Smooth muscle cell (in vitro differentiated cells): ENCODE results near the gene ARX. TPM values are rescaled to one million over a fixed set of nuclear protein-coding genes. Genes with fewer than 3 reads are reported as not detected.

ENCODE experiments used
- DNase-seq: peaks from one replicate; lab custom pipeline; 2025; ENCODE audit not compliant: unreplicated experiment; lab: John Stamatoyannopoulos, UW
- H2AFZ ChIP-seq: fragments of 200-600 bp; sonication (generic); 2 replicates; pipeline ENCODE4 v1.6.0; 2016; ENCODE audit warnings: antibody characterized with exemption, low read depth, mild to moderate bottlenecking
- H3F3A ChIP-seq: fragments of 200-600 bp; sonication (generic); 2 replicates; pipeline ENCODE4 v1.6.0; 2017; ENCODE audit warnings: antibody characterized with exemption, low read depth
- H3K27ac ChIP-seq: fragments of 200-600 bp; sonication (generic); 2 replicates; pipeline ENCODE4 v1.5.1; 2016; ENCODE audit warnings: low read depth, mild to moderate bottlenecking
- H3K27me3 ChIP-seq: fragments of 200-600 bp; sonication (generic); 2 replicates; pipeline ENCODE4 v1.6.1; 2016; ENCODE audit warnings: low read depth, mild to moderate bottlenecking
- H3K36me3 ChIP-seq: fragments of 200-600 bp; sonication (generic); 2 replicates; pipeline ENCODE4 v1.5.1; 2016; ENCODE audit warnings: low read depth
- H3K4me1 ChIP-seq: fragments of 200-600 bp; sonication (generic); 2 replicates; pipeline ENCODE4 v1.5.1; 2016; ENCODE audit warnings: low read depth
- H3K4me2 ChIP-seq: fragments of 200-600 bp; sonication (generic); 2 replicates; pipeline ENCODE4 v1.6.0; 2016; ENCODE audit warnings: mild to moderate bottlenecking
- H3K4me3 ChIP-seq: fragments of 200-600 bp; sonication (generic); 2 replicates; pipeline ENCODE4 v1.5.1; 2016; ENCODE audit warnings: mild to moderate bottlenecking
- H3K79me2 ChIP-seq: fragments of 200-600 bp; sonication (generic); 2 replicates; pipeline ENCODE4 v1.6.0; 2016; ENCODE audit warnings: low read depth, mild to moderate bottlenecking
- H3K9ac ChIP-seq: fragments of 200-600 bp; sonication (generic); 2 replicates; pipeline ENCODE4 v1.6.0; 2016; ENCODE audit warnings: low read depth
- H3K9me3 ChIP-seq: fragments of 200-600 bp; sonication (generic); replicated peaks from 2 replicates; pipeline ENCODE4 v1.5.1; 2016; ENCODE audit warnings: low read depth
- H4K20me1 ChIP-seq: fragments of 200-600 bp; sonication (generic); 2 replicates; pipeline ENCODE4 v1.6.0; 2016; ENCODE audit warnings: low read depth
- CTCF ChIP-seq: fragments of 200-600 bp; sonication (generic); IDR thresholded peaks from 2 replicates; pipeline ENCODE4 v1.5.1; 2017; ENCODE audit warnings: borderline replicate concordance, mild to moderate bottlenecking, antibody characterized with exemption; ENCODE audit not compliant: insufficient read depth, poor library complexity, severe bottlenecking
- WGBS: methylation state at CpG from one replicate; pipeline ENCODE4 v1.1.7; 2016; ENCODE audit warnings: low lambda C conversion rate; 5-methylcytosine and 5-hydroxymethylcytosine counted together
- polyA plus RNA-seq: library from polyadenylated mRNA; unstranded; fragments of >200 nt; fragmentation: Nextera tagmentation; extraction: Ambion mirVana; gene quantifications from 2 replicates; pipeline ENCODE4 v1.2.1, GENCODE V29; 2016
- total RNA-seq: library from RNA; depleted of rRNA; stranded (reverse); fragments of >200 nt; gene quantifications from 2 replicates; pipeline ENCODE4 v1.2.3, GENCODE V29; 2014

ARX gene
- total and polyA plus RNA-seq, 2 experiments from 2014 or later = not detected

DNA sequence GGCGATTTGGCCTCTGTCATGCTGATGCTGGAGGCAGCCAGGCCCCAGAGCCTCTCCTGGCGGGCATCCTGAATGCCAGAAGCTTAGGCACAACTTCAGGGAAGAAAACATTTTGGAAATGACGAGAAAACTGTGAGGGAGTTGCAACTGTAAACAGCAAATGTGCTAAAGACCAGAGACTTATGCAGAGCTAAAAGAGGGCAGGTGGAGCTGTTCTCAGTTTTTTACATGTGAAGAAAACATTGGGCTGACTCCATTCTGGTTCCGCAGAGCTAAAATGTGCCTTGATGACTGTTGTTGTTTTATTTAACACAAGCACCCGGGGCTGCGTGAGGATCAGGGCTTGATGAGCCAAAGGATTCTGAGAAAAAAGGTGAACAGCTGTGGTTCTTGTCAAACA lies 10.8 kb upstream of the ARX start:
- no peak overlapping the region for H3K9ac ChIP-seq
- no peak for DNase-seq
- 66% methylated on average over 6 of the region's 6 CpGs for WGBS
- H3K27ac ChIP-seq = no peak overlapping the region
- H2AFZ ChIP-seq = no peak overlapping the region
- H4K20me1 ChIP-seq = no peaks in the 10 kb centered on the region
- H3K4me1 ChIP-seq = peaks cover 4% of the 10 kb centered on the region
- peaks cover 54% of the 10 kb centered on the region for H3K27me3 ChIP-seq
- no peaks in the 10 kb centered on the region for H3K79me2 ChIP-seq
- no peak for TF ChIP-seq CTCF
- no peaks in the 10 kb centered on the region for H3F3A ChIP-seq
- no peaks in the 10 kb centered on the region for H3K9me3 ChIP-seq
- no peak overlapping the region for H3K4me2 ChIP-seq
- H3K4me3 ChIP-seq = no peak overlapping the region
- no peaks in the 10 kb centered on the region for H3K36me3 ChIP-seq

- H3K27me3 ChIP-seq = peaks cover 63% of the 10 kb centered on the region
- H4K20me1 ChIP-seq = no peaks in the 10 kb centered on the region
- H3K9ac ChIP-seq = no peak overlapping the region
- no peaks in the 10 kb centered on the region for H3K79me2 ChIP-seq
- TF ChIP-seq CTCF = no peak
- no peaks in the 10 kb centered on the region for H3K9me3 ChIP-seq
- 77% methylated on average over 2 of the region's 2 CpGs for WGBS
- H3F3A ChIP-seq = no peaks in the 10 kb centered on the region
- H3K36me3 ChIP-seq = no peaks in the 10 kb centered on the region
- no peak overlapping the region for H2AFZ ChIP-seq
- H3K4me2 ChIP-seq = no peak overlapping the region
- DNase-seq = no peak
- H3K27ac ChIP-seq = no peak overlapping the region
- peaks cover 4% of the 10 kb centered on the region for H3K4me1 ChIP-seq
- no peak overlapping the region for H3K4me3 ChIP-seq
These were observed 9.8 kb upstream of the ARX start for GRCh38 chrX:25025615-25026014.

GRCh38 chrX:25023908-25024307 lies 8.1 kb upstream of the ARX start:
- H3K36me3 ChIP-seq = no peaks in the 10 kb centered on the region
- DNase-seq = no peak
- no peak overlapping the region for H3K4me3 ChIP-seq
- H4K20me1 ChIP-seq = no peaks in the 10 kb centered on the region
- H3K9me3 ChIP-seq = no peaks in the 10 kb centered on the region
- H3K4me1 ChIP-seq = peaks cover 15% of the 10 kb centered on the region
- 81% methylated on average over 1 of the region's 1 CpG for WGBS
- no peak overlapping the region for H2AFZ ChIP-seq
- H3K27ac ChIP-seq = no peak overlapping the region
- no peaks in the 10 kb centered on the region for H3K79me2 ChIP-seq
- H3K27me3 ChIP-seq = peaks cover 80% of the 10 kb centered on the region
- H3F3A ChIP-seq = no peaks in the 10 kb centered on the region
- no peak for TF ChIP-seq CTCF
- no peak overlapping the region for H3K4me2 ChIP-seq
- no peak overlapping the region for H3K9ac ChIP-seq

DNA sequence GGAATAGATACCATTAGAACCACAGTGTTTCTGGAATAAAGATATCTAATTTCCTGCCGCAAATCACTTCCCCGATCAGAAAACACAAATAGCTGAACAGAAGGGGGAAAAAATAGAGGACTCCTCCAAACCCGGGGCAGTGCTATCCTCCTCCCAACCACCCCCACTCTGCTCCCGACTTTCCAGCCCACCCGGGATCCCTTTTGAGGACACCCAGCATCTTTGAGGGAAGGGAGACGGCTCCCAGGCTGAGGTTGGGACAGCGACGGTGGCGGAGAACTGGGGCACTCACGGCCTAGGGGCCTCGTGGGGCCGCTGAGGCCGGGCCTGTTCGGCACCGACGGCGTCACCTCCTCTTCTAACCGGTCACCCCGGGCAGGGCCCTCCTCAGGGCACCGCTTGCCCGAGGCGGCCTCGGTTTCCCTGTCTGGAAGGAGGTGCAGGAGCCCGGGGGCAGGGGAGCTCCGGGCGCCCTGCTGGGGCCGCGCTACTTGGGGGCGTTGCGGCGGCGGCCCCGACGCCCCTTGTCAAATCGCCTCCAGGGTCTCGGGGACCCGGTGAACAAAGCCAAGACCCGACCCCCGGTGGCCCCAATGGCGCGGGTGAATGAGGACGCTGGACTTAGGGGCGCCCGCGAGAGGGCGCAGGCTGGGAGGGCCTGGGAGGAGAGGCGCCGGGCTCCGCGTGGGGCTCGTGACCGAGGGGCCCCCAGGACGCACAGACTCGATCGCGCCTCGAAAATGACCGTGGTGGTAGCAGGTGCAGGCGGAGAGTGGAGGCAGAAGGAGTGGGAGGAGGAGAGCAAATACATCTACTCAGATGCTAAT lies 6.9 kb upstream of the ARX start:
- Histone ChIP-seq H3K4me3 (no peak overlapping the region), H3K79me2 (no peaks in the 10 kb centered on the region), H2AFZ (no peak overlapping the region), H3K4me2 (no peak overlapping the region), H4K20me1 (no peaks in the 10 kb centered on the region), H3K9me3 (no peaks in the 10 kb centered on the region), H3K36me3 (no peaks in the 10 kb centered on the region), H3K4me1 (peaks cover 21% of the 10 kb centered on the region), H3K27me3 (peaks cover 92% of the 10 kb centered on the region), H3K27ac (no peak overlapping the region), H3K9ac (no peak overlapping the region), H3F3A (no peaks in the 10 kb centered on the region)
- TF ChIP-seq CTCF = no peak
- 4% methylated on average over 48 of the region's 59 CpGs for WGBS
- no peak for DNase-seq
